T follicular helper cell (primary cell): ENCODE data around the gene TIGAR.

ENCODE experiments used
- DNase-seq: peaks from one replicate; pipeline ENCODE4 v3.0.0-alpha.2; 2020; ENCODE audit warnings: low read depth

Gene TIGAR

DNA sequence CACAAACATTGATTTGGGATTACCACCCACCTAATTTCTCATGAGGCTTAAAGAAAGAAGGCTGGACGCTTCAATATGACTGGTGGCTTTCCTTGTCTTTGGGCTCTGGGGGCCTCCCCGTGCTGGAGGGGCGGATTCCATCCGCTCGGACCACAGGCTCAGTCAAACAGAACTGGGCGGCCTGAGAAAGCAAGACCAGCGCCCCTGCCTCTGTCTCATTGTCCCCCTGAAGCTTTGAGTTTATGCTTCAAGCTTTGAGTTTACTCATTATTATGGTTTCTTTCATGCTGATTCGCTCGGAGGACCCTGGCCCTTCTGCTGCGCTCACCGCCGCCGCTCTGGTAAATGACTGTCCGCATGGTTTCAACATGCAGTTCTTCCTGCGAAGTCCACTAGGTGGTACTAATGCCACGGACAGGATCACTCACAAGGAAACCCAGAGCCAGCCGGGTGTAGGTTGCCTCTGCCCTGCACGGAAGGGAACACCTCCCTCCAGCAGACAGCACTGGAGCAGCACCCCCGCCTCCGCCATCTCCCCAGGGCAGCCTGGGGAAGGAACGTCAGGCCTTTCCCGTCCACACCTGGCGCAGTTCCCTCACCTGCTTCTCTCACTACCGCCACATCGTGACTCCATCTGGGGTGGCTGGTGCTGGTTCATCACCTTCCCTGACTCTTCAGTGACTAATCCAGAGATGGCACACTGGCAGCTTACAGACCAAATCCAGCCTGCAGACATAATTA, 13.2 kb upstream of the TIGAR start:
- no peak for DNase-seq

- no peak for DNase-seq
Observed at GRCh38 chr12:4308334-4308950, 12.6 kb upstream of the TIGAR start.

- no peak for DNase-seq
Observed at GRCh38 chr12:4311776-4312175, 9.2 kb upstream of the TIGAR start.

- no peak for DNase-seq
Observed at GRCh38 chr12:4312251-4312650, 8.8 kb upstream of the TIGAR start.

DNA sequence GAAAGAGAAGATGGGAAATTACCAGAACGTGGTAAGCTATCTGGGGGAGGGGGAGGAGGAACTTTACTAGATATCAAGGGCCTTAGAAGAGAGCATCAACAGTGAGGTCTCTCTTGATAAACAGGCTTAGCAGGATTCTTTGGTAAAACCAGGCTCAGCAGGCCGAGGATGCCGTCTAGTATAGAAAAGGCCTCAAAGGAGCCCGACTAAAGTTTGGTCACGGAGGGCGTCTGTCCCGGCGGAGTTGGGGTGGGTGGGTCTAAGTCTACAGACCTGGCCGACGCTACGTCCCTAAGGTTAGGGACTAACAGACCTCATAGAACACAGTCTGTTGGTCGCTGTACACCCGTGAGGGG, 538 bp upstream of the TIGAR start:
- no peak for DNase-seq

- no peak for DNase-seq
Observed at GRCh38 chr12:4322726-4323125, 1.7 kb downstream of the TIGAR start.

DNA sequence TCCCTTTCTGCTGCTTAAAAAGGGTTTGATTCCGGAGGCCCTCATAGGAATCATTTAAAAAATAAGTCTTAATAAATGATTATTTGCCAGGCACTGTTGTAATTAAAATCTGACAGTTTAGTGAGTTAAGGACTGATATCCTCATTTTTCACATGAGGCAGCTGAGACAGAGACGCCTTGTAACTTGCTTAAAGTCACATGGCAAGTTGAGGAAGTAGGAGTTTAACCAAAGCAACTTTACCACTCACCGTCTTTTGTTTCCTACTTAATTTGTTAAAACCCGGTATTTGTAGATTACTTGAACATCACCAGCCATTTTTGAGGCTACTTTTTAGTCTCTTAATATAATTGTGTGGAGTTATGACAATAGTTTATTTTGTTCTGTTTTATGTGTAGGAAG, 2.4 kb downstream of the TIGAR start:
- DNase-seq = no peak

DNA sequence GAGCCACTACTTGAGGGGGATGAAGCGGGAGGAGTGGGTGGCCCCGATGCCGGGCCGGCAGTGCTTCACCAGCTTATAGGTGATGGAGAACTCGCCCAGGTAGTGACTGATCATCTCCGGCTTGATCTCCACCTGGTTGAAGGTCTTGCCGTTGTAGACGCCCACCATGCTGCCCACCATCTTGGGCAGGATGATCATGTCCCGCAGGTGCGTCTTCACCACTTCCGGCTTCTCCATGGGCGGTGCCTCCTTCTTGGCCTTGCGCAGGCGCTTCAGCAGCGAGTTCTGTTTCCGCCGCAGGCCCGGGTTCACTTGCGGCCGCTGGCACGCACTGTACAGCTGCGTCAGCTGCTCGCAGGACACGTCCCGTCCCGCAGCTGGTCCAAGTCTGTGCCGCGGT, 3.4 kb downstream of the TIGAR start:
- no peak for DNase-seq

GRCh38 chr12:4325966-4326365, 5.0 kb downstream of the TIGAR start:
- DNase-seq = no peak

GRCh38 chr12:4327293-4327692, 6.3 kb downstream of the TIGAR start:
- DNase-seq = no peak

DNA sequence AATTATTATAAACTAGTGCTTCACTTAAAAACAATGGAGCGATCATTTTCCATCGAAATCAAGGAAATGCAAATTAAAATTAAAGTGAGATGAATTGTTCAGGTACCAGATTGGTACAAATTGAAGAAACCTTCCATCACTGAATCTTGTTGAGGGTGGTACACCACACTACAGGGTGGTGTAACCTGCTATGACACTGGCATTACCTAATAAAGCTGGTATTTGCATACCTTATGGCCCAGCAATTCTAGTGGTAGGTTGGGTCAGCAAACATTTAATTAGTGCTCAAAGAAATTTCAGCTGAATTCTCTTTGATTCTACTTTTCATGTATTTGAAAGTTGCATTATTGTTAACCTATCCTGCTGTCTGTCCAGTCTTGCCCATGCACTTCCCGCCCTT, 9.2 kb downstream of the TIGAR start:
- no peak for DNase-seq

DNA sequence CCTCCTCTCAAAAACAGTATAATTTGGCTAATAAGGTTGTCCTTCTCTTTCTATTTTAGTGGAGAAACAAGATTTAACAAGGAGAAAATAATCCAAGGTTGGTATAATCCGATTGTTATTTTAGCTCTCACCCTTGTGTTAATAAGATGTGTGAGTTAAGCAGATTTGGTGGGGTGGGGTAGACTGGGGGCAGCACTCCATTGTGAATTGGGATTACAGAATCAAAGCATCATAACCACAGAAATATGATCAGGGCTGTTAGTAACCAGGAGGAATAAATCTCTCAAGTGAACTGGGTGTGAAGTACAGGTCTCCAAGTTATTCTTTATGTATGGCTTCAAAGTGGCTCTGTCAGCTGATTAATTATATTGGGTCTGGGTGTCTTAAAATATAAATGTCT, 10.2 kb downstream of the TIGAR start:
- DNase-seq = no peak

DNA sequence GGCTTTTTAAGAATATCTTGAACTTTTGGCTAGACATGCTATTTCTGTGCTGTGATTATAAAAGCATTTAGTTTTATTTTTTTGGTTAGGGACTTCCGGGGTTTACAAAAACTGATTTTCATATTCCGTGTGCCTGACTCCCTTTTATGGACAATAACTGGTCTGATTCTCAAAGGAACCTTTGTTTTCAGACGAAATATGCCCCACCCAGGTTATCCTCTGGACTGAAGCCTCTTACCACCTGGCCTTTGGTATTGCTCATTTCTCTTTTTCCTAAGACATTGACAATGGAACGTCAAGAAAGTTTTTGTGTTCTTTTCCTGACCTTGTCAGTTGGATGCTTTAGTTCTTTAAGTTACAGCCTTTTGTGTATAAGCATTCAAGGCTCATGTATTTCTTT, 10.8 kb downstream of the TIGAR start:
- DNase-seq = no peak

GRCh38 chr12:4346931-4347330, 25.9 kb downstream of the TIGAR start:
- no peak for DNase-seq

GRCh38 chr12:4353785-4354208, 32.8 kb downstream of the TIGAR start:
- peak; percentile 19 for DNase-seq

- no peak for DNase-seq
Observed at GRCh38 chr12:4355156-4356040, 34.4 kb downstream of the TIGAR start.

- DNase-seq = peak; percentile 25
Observed at GRCh38 chr12:4356041-4356327, 35.0 kb downstream of the TIGAR start.

- no peak for DNase-seq
Observed at GRCh38 chr12:4366090-4366489, 45.1 kb downstream of the TIGAR start.

- no peak for DNase-seq
Observed at GRCh38 chr12:4369548-4369947, 48.5 kb downstream of the TIGAR start.

- DNase-seq = no peak
Observed at GRCh38 chr12:4370265-4370664, 49.3 kb downstream of the TIGAR start.

DNA sequence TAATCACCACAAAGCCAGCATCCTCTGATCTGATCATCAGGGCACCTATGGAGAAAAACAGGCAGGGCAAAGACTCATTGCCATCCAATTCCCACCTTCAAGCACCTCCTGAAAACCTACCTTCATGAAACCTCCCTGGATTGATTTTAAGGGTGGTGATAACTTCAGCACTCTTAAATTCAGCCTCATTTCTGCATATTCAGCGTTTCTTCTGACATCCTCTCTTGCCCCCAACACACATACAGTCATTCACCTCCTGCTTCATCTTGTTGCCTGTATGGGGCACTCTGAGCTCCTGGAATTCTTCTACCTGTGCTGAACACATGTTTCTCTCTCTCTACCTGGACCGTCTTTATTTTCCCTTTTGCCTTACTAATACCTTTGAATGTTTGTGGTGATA, 51.6 kb downstream of the TIGAR start:
- DNase-seq = no peak

- no peak for DNase-seq
Observed at GRCh38 chr12:4375449-4375848, 54.4 kb downstream of the TIGAR start.

DNA sequence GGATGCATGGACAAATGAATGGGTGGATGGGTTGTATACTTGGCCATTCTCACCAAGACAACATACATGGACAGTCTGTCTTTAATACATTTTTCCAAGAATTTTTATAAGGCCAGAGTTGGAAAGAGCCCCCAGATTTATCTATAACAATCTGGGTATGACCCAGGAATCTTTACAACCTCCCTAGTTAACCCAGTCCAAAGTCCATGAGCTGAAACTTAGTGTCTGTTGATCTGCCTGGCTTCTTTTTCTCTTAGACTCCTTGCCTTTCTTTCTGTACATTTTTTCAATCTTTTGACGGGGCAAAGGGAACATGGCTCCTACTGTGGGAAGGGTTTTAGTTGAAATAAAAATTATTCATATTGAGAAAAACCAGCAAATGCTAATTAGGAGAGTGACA, 57.8 kb downstream of the TIGAR start:
- no peak for DNase-seq
